ENCODE results near the gene ICAM4. TPM values are rescaled to one million over a fixed set of nuclear protein-coding genes. Genes with fewer than 3 reads are reported as not detected.

The ICAM4 gene
- total and polyA plus RNA-seq, 2 of the 13 experiments (the other 11 are each of a cell fraction or from before 2014, with no cell fraction given): 2.9 to 4.0 TPM

DNA sequence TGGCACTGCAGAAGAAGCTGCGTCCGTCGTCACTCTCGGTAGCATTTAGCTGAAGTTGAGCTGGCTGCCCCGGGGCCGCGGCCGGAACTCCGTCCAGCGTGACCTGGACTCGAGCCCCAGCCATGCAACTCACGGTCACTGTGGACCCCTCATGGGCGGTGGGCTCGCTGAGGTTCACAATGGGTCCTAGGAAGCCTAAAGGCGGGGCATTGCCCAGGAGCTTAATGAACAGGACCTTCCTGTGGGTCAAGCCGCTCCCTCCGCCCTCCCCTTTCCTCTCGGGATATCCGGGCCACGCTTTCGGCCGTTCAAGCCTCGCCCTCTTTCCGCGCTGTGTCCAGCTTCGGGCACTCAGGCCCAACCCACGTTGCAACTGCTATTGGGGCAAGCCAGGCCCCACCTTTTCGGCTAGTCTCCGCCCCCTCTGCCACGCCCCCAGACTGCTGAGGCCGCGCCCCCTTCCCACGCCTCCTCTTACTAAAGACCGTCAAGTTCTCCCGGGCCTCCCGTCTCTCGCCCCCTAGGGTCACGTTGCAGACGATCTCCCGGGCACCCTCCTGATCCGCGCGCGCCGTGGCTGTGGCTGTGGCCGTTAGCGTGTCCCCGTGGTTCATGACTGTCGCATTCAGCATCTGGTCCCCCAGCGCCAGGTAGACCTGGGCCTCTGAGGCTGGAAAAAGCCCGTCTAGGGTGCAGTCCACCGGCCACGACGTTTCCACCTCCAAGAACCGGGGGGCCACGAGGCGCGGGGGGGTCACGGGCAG lies 48.0 kb downstream of the ICAM4 start (continued):
- TF ChIP-seq YEATS4 (CRISPR knock-in tag; IDR thresholded peaks at IDR 0.05; ENCODE audit: borderline replicate concordance) (peak; percentile 44; the same call in 1 of the 2 replicates), MAFK (conservative IDR thresholded peaks at IDR 0.05 in 1 of 2, IDR thresholded peaks at IDR 0.05 in 1 of 2; ENCODE audit: low read length in 2 of 2) (no peak), ZNF772 (CRISPR knock-in tag; IDR thresholded peaks at IDR 0.05) (peak; percentile 82), ZNF546 (CRISPR knock-in tag; conservative IDR thresholded peaks at IDR 0.05) (no peak), POGZ (CRISPR knock-in tag; IDR thresholded peaks at IDR 0.05) (peak; percentile 59), KLF9 (CRISPR knock-in tag; IDR thresholded peaks at IDR 0.05; ENCODE audit: low read depth) (0 out of 2 replicates have a peak, but pooled peaks have one; percentile 61), CREB1 (IDR thresholded peaks at IDR 0.05) (no peak), CREB1 (CRISPR knock-in tag; IDR thresholded peaks at IDR 0.05) (no peak), ZNF629 (CRISPR knock-in tag; conservative IDR thresholded peaks at IDR 0.05) (no peak), ZNF782 (CRISPR knock-in tag; IDR thresholded peaks at IDR 0.05; ENCODE audit: borderline replicate concordance) (no peak), ZSCAN22 (CRISPR knock-in tag; IDR thresholded peaks at IDR 0.05) (no peak), TBP (CRISPR knock-in tag; IDR thresholded peaks at IDR 0.05) (peak; percentile 64; the same call in 1 of the 2 replicates), POLR2A (IDR thresholded peaks at IDR 0.05; ENCODE audit: insufficient read depth in 1 of 2, low read depth in 2 of 2, low read length in 2 of 2) (peak; percentile 72 to 88; a peak in 3 of 4 replicates), ZNF207 (IDR thresholded peaks at IDR 0.05; ENCODE audit: borderline replicate concordance) (no peak), ZNF136 (CRISPR knock-in tag; IDR thresholded peaks at IDR 0.05; ENCODE audit: low read depth) (0 out of 2 replicates have a peak, but pooled peaks have one; percentile 8)
- TF ChIP-seq, protein P1, sequence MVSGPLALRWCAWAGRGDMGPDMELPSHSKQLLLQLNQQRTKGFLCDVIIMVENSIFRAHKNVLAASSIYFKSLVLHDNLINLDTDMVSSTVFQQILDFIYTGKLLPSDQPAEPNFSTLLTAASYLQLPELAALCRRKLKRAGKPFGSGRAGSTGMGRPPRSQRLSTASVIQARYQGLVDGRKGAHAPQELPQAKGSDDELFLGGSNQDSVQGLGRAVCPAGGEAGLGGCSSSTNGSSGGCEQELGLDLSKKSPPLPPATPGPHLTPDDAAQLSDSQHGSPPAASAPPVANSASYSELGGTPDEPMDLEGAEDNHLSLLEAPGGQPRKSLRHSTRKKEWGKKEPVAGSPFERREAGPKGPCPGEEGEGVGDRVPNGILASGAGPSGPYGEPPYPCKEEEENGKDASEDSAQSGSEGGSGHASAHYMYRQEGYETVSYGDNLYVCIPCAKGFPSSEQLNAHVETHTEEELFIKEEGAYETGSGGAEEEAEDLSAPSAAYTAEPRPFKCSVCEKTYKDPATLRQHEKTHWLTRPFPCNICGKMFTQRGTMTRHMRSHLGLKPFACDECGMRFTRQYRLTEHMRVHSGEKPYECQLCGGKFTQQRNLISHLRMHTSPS (CRISPR knock-in tag; IDR thresholded peaks at IDR 0.05; ENCODE audit: low read depth): 0 out of 2 replicates have a peak, but pooled peaks have one; percentile 55
- TF ChIP-seq, protein P2, sequence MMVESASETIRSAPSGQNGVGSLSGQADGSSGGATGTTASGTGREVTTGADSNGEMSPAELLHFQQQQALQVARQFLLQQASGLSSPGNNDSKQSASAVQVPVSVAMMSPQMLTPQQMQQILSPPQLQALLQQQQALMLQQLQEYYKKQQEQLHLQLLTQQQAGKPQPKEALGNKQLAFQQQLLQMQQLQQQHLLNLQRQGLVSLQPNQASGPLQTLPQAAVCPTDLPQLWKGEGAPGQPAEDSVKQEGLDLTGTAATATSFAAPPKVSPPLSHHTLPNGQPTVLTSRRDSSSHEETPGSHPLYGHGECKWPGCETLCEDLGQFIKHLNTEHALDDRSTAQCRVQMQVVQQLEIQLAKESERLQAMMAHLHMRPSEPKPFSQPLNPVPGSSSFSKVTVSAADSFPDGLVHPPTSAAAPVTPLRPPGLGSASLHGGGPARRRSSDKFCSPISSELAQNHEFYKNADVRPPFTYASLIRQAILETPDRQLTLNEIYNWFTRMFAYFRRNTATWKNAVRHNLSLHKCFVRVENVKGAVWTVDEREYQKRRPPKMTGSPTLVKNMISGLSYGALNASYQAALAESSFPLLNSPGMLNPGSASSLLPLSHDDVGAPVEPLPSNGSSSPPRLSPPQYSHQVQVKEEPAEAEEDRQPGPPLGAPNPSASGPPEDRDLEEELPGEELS (CRISPR knock-in tag; IDR thresholded peaks at IDR 0.05): peak; percentile 52; the same call in 1 of the 2 replicates
- TF ChIP-seq, protein P3, sequence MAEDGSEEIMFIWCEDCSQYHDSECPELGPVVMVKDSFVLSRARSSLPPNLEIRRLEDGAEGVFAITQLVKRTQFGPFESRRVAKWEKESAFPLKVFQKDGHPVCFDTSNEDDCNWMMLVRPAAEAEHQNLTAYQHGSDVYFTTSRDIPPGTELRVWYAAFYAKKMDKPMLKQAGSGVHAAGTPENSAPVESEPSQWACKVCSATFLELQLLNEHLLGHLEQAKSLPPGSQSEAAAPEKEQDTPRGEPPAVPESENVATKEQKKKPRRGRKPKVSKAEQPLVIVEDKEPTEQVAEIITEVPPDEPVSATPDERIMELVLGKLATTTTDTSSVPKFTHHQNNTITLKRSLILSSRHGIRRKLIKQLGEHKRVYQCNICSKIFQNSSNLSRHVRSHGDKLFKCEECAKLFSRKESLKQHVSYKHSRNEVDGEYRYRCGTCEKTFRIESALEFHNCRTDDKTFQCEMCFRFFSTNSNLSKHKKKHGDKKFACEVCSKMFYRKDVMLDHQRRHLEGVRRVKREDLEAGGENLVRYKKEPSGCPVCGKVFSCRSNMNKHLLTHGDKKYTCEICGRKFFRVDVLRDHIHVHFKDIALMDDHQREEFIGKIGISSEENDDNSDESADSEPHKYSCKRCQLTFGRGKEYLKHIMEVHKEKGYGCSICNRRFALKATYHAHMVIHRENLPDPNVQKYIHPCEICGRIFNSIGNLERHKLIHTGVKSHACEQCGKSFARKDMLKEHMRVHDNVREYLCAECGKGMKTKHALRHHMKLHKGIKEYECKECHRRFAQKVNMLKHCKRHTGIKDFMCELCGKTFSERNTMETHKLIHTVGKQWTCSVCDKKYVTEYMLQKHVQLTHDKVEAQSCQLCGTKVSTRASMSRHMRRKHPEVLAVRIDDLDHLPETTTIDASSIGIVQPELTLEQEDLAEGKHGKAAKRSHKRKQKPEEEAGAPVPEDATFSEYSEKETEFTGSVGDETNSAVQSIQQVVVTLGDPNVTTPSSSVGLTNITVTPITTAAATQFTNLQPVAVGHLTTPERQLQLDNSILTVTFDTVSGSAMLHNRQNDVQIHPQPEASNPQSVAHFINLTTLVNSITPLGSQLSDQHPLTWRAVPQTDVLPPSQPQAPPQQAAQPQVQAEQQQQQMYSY (CRISPR knock-in tag; IDR thresholded peaks at IDR 0.05): peak; percentile 67; the same call in 1 of the 2 replicates
